DND-41 (cell line): ENCODE data around the gene SCUBE2.

Source experiments
- ATAC-seq: fragments of 200-7000 bp; cut with Tn5 transposase; 3 replicates; pipeline ENCODE4 v1.9.1; 2021; ENCODE audit warnings: low read depth; ENCODE audit not compliant: insufficient read depth
- DNase-seq: peaks from one replicate; pipeline ENCODE4 v3.0.0-alpha.2; 2020
- H2AFZ ChIP-seq: 2 replicates; pipeline ENCODE4 v1.6.0; 2012; ENCODE audit warnings: low read depth, low read length
- H3K27ac ChIP-seq: 2 replicates; pipeline ENCODE4 v1.5.1; 2012; ENCODE audit warnings: low read length, inconsistent platforms
- H3K27me3 ChIP-seq: fragments of 200-600 bp; sonication (generic); 2 replicates; pipeline ENCODE4 v1.6.0; 2012; ENCODE audit warnings: low read length, mild to moderate bottlenecking, inconsistent platforms; ENCODE audit not compliant: insufficient read depth, poor library complexity
- H3K36me3 ChIP-seq: 2 replicates; pipeline ENCODE4 v1.5.1; 2012; ENCODE audit warnings: low read length, inconsistent platforms; ENCODE audit not compliant: insufficient read depth
- H3K4me1 ChIP-seq: 2 replicates; pipeline ENCODE4 v1.5.1; 2012; ENCODE audit warnings: mild to moderate bottlenecking, low read length; ENCODE audit not compliant: insufficient read depth
- H3K4me2 ChIP-seq: 2 replicates; pipeline ENCODE4 v1.6.0; 2012; ENCODE audit warnings: mild to moderate bottlenecking, moderate library complexity, low read length, inconsistent platforms; ENCODE audit not compliant: insufficient read depth
- H3K4me3 ChIP-seq, 2 experiments: fragments of 200-600 bp in 1 of 2; shearing (Covaris generic) in 1 of 2; 2 replicates each; pipeline ENCODE4 v1.5.1; 2012 to 2016; ENCODE audit warnings: inconsistent platforms in 2 of 2, low read length in 2 of 2, mild to moderate bottlenecking in 2 of 2, low read depth in 1 of 2, moderate library complexity in 1 of 2
- H3K79me2 ChIP-seq: 2 replicates; pipeline ENCODE4 v1.6.0; 2012; ENCODE audit warnings: low read length, inconsistent platforms; ENCODE audit not compliant: insufficient read depth
- H3K9ac ChIP-seq: 2 replicates; pipeline ENCODE4 v1.6.0; 2012; ENCODE audit warnings: low read depth, mild to moderate bottlenecking, inconsistent platforms, low read length, moderate library complexity
- H3K9me3 ChIP-seq: 2 replicates; pipeline ENCODE4 v1.5.1; 2012; ENCODE audit warnings: low read length, moderate library complexity, mild to moderate bottlenecking, inconsistent platforms; ENCODE audit not compliant: insufficient read depth, severe bottlenecking
- H4K20me1 ChIP-seq: 2 replicates; pipeline ENCODE4 v1.6.0; 2012; ENCODE audit warnings: low read length; ENCODE audit not compliant: insufficient read depth
- EZH2 ChIP-seq: IDR thresholded peaks from 3 replicates; pipeline ENCODE4 v1.6.1; 2012; ENCODE audit warnings: borderline replicate concordance, low read depth, mild to moderate bottlenecking, moderate library complexity, low read length, inconsistent platforms; ENCODE audit not compliant: severe bottlenecking
- TF ChIP-seq, protein P1 (sequence below): IDR thresholded peaks from 2 replicates; pipeline ENCODE4 v1.5.1; 2012; ENCODE audit warnings: borderline replicate concordance, low read length, moderate library complexity, mild to moderate bottlenecking; ENCODE audit not compliant: poor library complexity, severe bottlenecking; ENCODE audit errors: extremely low read depth

The SCUBE2 gene

DNA sequence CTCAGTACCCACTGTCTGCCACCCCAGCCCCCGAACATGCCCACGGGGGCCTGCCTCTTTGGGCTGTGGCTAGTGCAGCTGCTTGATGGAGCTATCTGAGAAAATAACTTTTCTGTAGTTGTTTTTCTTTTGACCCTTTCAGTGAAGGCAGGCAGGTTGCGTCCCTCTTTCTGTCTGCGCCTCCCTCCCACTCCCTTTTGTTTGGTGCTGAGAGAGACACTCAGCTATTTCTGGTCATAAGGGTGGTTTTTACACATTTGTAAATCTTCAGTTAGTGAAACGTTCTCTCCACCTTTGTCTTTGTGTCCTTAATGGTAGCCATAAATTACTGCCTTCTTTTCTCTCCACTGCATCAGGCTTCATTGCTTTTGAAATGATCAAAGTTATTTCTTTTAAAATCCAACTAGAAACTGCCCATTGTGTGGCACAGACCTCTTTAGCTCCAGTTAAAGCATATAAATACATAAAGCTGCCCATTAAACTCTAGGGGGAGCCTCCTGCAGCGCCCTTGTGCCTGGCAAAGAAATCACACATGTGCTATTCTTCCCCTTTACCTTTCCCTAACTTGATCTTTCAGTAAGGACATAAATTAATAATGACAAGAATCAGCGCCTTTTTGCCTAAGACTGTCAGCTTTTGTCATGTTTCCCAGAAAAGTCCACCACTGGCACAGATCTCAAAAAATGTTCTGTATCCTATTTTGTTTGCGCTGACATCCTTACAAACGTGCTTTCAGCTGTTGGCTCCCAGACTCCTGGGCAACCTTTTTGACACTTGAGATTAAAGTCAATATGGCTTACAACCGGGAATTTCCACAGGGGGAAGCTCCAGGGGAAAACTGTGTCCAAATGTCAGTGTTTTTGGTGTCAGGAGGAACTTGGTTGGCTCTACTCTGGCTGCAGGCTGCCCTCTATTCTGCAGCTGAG is 1.7 kb upstream of the SCUBE2 start:
- H3K79me2 ChIP-seq = no peaks in the 10 kb centered on the region
- ATAC-seq = no peak
- no peak for TF ChIP-seq EZH2
- TF ChIP-seq, protein P1, sequence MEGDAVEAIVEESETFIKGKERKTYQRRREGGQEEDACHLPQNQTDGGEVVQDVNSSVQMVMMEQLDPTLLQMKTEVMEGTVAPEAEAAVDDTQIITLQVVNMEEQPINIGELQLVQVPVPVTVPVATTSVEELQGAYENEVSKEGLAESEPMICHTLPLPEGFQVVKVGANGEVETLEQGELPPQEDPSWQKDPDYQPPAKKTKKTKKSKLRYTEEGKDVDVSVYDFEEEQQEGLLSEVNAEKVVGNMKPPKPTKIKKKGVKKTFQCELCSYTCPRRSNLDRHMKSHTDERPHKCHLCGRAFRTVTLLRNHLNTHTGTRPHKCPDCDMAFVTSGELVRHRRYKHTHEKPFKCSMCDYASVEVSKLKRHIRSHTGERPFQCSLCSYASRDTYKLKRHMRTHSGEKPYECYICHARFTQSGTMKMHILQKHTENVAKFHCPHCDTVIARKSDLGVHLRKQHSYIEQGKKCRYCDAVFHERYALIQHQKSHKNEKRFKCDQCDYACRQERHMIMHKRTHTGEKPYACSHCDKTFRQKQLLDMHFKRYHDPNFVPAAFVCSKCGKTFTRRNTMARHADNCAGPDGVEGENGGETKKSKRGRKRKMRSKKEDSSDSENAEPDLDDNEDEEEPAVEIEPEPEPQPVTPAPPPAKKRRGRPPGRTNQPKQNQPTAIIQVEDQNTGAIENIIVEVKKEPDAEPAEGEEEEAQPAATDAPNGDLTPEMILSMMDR = peak; percentile 25
- H3K36me3 ChIP-seq = no peaks in the 10 kb centered on the region
- H3K4me3 ChIP-seq = no peak overlapping the region
- no peaks in the 10 kb centered on the region for H4K20me1 ChIP-seq
- H3K27ac ChIP-seq = no peak overlapping the region
- H3K27me3 ChIP-seq = peaks cover 5% of the 10 kb centered on the region
- H3K9ac ChIP-seq = no peak overlapping the region
- H2AFZ ChIP-seq = no peak overlapping the region; the same call in 1 of the 2 replicates
- no peaks in the 10 kb centered on the region for H3K4me1 ChIP-seq
- no peak for DNase-seq
- no peaks in the 10 kb centered on the region for H3K9me3 ChIP-seq
- H3K4me2 ChIP-seq = no peak overlapping the region

DNA sequence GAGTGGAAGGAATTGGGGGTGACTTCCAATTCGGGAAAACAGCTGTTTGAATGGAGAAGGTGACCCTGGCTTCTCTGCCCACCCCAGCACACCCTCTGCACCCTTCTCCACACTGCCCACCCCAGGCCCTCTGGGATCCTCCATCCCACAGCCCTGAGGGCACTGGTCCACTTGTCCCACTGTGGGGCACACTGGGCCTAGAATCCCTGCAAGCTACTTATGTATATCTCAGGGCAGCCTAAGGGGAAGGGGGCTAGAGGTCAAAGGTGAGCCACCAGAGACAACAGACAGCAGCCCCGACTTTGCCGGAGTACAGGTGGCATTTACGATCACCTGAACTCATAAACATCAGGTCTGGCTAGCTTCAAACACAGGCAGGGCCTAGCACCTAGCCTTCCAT is 673 bp upstream of the SCUBE2 start:
- ATAC-seq = no peak
- DNase-seq = no peak
- Histone ChIP-seq H3K36me3 (no peaks in the 10 kb centered on the region), H3K4me3 (no peak overlapping the region), H3K4me2 (no peak overlapping the region), H3K9ac (no peak overlapping the region), H2AFZ (no peak overlapping the region), H3K27ac (no peak overlapping the region), H3K4me1 (no peaks in the 10 kb centered on the region), H3K27me3 (peaks cover 8% of the 10 kb centered on the region), H3K79me2 (no peaks in the 10 kb centered on the region), H4K20me1 (no peaks in the 10 kb centered on the region), H3K9me3 (no peaks in the 10 kb centered on the region)
- no peak for TF ChIP-seq EZH2
- TF ChIP-seq, protein P1 = no peak

DNA sequence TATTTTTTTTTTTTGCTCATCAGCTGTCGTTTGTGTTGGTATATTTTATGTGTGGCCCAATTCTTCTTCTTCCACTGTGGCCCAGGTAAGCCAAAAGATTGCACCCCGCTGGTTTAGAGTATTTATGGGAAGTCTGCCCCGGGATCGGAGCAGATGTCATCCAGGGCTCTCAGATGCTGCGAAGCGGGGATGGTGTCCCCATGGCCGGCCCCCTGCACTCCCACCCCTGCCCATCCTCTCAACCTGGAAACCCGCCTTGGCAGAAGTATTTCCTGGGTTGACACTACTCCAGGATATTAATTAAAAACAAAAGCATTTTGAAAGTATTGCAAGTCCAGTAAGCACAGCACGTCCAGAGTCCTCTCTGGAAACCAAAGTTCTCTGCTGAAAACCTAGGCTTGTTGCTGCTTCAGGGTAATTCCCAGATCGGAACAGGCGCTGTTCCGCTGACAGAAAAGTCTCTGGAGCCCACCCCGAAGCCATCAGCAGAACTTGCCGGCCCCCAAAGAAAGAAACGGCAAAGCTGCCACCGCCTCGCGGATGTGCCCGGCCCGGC is 833 bp downstream of the SCUBE2 start:
- ATAC-seq (no peak), DNase-seq (no peak)
- Histone ChIP-seq H3K4me2 (no peak overlapping the region), H3K4me3 (no peak overlapping the region), H3K27me3 (peaks cover 9% of the 10 kb centered on the region), H3K9ac (no peak overlapping the region), H3K4me1 (no peaks in the 10 kb centered on the region), H3K27ac (no peak overlapping the region), H3K79me2 (no peaks in the 10 kb centered on the region), H4K20me1 (no peaks in the 10 kb centered on the region), H3K36me3 (no peaks in the 10 kb centered on the region), H3K9me3 (no peaks in the 10 kb centered on the region), H2AFZ (no peak overlapping the region)
- no peak for TF ChIP-seq EZH2
- TF ChIP-seq, protein P1 = no peak
